ENCODE data around the gene SYNPO.

GRCh38 chr5:150665044-150665443 lies 24.6 kb downstream of the SYNPO start:
- TF ChIP-seq CTCF (IDR thresholded peaks at IDR 0.05; ENCODE audit: low read depth, low read length, poor library complexity, severe bottlenecking) (no peak), EZH2phosphoT487 (IDR thresholded peaks at IDR 0.05; ENCODE audit: borderline replicate concordance, low read length) (no peak)

Measured in DOHH2 (cell line).